Heart right ventricle (tissue), 16 donors: ENCODE data around the gene VPS54. TPM values are rescaled to one million over a fixed set of nuclear protein-coding genes. Genes with fewer than 3 reads are reported as not detected.

Experiments used
- ATAC-seq, 8 donors: fragments of 200-7000 bp; cut with Tn5 transposase; one replicate each; pipeline ENCODE4 v1.9.1; 2020; ENCODE audit warnings: mild to moderate bottlenecking in 8 of 8, moderate library complexity in 8 of 8, moderate number of reproducible peaks in 1 of 8
- DNase-seq, 2 donors: peaks; one replicate each; pipeline ENCODE4 v3.0.0-alpha.2; 2020
- H3K27ac ChIP-seq, 10 donors: fragments of 200-600 bp; sonication (generic) in 2 of 10; one replicate each; pipeline versions ENCODE4 v1.5.0 to v1.8.0; 2020 to 2022; ENCODE audit warnings: mild to moderate bottlenecking in 3 of 10
- H3K27me3 ChIP-seq, 7 donors: fragments of 200-600 bp; one replicate each; pipeline ENCODE4 v1.8.0; 2021 to 2022; ENCODE audit warnings: mild to moderate bottlenecking in 2 of 7
- H3K36me3 ChIP-seq, 9 donors: fragments of 200-600 bp; sonication (generic) in 1 of 9; one replicate each; pipeline versions ENCODE4 v1.5.0 to v1.8.0; 2020 to 2022; ENCODE audit warnings: mild to moderate bottlenecking in 2 of 9
- H3K4me1 ChIP-seq, 9 donors: fragments of 200-600 bp; sonication (generic) in 1 of 9; one replicate each; pipeline versions ENCODE4 v1.5.0 to v1.8.0; 2020 to 2022; ENCODE audit warnings: mild to moderate bottlenecking in 4 of 9
- H3K4me3 ChIP-seq, 10 donors: fragments of 200-600 bp; sonication (generic) in 2 of 10; one replicate each; pipeline versions ENCODE4 v1.5.0 to v1.8.0; 2020 to 2022; ENCODE audit warnings: mild to moderate bottlenecking in 7 of 10, moderate library complexity in 2 of 10
- H3K9me3 ChIP-seq, 11 donors: fragments of 200-600 bp in 10 of 11; sonication (generic) in 2 of 11; one replicate each; pipeline versions ENCODE4 v1.5.0 to v1.8.0; 2013 to 2022; ENCODE audit warnings: mild to moderate bottlenecking in 2 of 11, control low read depth in 1 of 11, moderate library complexity in 1 of 11
- WGBS, 2 donors: extraction: QIAGEN DNeasy Blood & Tissue Kit; methylation state at CpG; one replicate each; pipeline ENCODE4 v1.1.7; 2013; ENCODE audit warnings: inconsistent platforms in 1 of 2; 5-methylcytosine and 5-hydroxymethylcytosine counted together
- intact Hi-C, 10 donors: fragments of 100-400 bp; cut with DNase I; formaldehyde crosslinking; loops; one replicate each; pipeline versions ENCODE4 v1.11.1 to v1.14.2; 2022
- polyA plus RNA-seq, 2 donors: library from polyadenylated mRNA; stranded (reverse); fragments of 200-250 nt; gene quantifications; one replicate each; pipeline ENCODE4 v1.2.3, GENCODE V29; 2013
- total RNA-seq, 10 donors: library from RNA; stranded (reverse); fragmentation: NEBNext Ultra II Directional in 3 of 10; extraction: Animal tissue kit (Norgen Biotek cat#: 25700) in 3 of 10; gene quantifications; one replicate each; pipeline versions ENCODE4 v1.2.1 to v1.2.4, GENCODE V29; 2021 to 2023
- TF ChIP-seq, protein P1 (sequence below), 9 donors: fragments of 200-600 bp; sonication (generic) in 2 of 9; IDR thresholded peaks; one replicate each; pipeline versions ENCODE4 v1.5.0 to v1.8.0; 2021 to 2022; ENCODE audit warnings: antibody characterized with exemption in 9 of 9, mild to moderate bottlenecking in 5 of 9, moderate library complexity in 1 of 9
- donor health status: Arrhythmogenic right ventricular cardiomyopathy.
- donor health status: ischemic (EF 13 %, LVEDD 7.1; RV severe dilation, severe dysfunction).
- donor health status: healthy with polysubstance abuse.
- donor health status: DM: no; HTN: yes; CAD: no.
- donor health status: DM: no; HTN: no; CAD: no.
- donor health status: ischemic (EF 25% LVEDD 6.9; RV normal size, moderate dysfunction).
- donor health status: ischemic (EF 25% LVEDD 5.7; RV mildly dilated, moderate dysfunction).
- donor health status: healthy.
- donor health status: DM: yes; HTN: yes; CAD: no.
- donor health status: Ischemic cardiomyopathy.
- donor health status: ischemic (EF 35%, LVEDD 5.7; RV mildly dilated, moderate dysfunction).
- donor health status: nonischemic (EF 11% LVEDD 7.7; RV severe dilation, severe dysfunction).
- donor health status: DM: yes; HTN: yes; CAD: no.
- donor health status: PGD.
- donor health status: ischemic (EF 29% LVEDD 5.4; RV normal size, mild dysfunction).
- donor health status: nonischemic (EF 23%, LVEDD 6.1; RV moderate dilation, normal function).

VPS54 gene
- total and polyA plus RNA-seq, 12 donors, result 8.3 to 12.7 (median 10.5) TPM

GRCh38 chr2:63898839-63899238, 120.4 kb downstream of the VPS54 start:
- 90 to 98% methylated on average over 5 of the region's 5 CpGs for WGBS, 2 donors
- Histone ChIP-seq H3K27ac (no peak overlapping the region), H3K27me3 (no peaks in the 10 kb centered on the region), H3K4me3 (no peak overlapping the region), H3K36me3 (peaks cover 0 to 100% (median 33%) of the 10 kb centered on the region in 9 donors), H3K4me1 (peaks cover 0 to 13% (median 0%) of the 10 kb centered on the region in 9 donors), H3K9me3 (peaks cover 0 to 20% (median 7%) of the 10 kb centered on the region in 11 donors)
- ATAC-seq (no peak), DNase-seq (no peak)
- TF ChIP-seq, protein P1, sequence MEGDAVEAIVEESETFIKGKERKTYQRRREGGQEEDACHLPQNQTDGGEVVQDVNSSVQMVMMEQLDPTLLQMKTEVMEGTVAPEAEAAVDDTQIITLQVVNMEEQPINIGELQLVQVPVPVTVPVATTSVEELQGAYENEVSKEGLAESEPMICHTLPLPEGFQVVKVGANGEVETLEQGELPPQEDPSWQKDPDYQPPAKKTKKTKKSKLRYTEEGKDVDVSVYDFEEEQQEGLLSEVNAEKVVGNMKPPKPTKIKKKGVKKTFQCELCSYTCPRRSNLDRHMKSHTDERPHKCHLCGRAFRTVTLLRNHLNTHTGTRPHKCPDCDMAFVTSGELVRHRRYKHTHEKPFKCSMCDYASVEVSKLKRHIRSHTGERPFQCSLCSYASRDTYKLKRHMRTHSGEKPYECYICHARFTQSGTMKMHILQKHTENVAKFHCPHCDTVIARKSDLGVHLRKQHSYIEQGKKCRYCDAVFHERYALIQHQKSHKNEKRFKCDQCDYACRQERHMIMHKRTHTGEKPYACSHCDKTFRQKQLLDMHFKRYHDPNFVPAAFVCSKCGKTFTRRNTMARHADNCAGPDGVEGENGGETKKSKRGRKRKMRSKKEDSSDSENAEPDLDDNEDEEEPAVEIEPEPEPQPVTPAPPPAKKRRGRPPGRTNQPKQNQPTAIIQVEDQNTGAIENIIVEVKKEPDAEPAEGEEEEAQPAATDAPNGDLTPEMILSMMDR (IDR thresholded peaks at IDR 0.05), result no peak
- intact Hi-C loops, result no loop called here

DNA sequence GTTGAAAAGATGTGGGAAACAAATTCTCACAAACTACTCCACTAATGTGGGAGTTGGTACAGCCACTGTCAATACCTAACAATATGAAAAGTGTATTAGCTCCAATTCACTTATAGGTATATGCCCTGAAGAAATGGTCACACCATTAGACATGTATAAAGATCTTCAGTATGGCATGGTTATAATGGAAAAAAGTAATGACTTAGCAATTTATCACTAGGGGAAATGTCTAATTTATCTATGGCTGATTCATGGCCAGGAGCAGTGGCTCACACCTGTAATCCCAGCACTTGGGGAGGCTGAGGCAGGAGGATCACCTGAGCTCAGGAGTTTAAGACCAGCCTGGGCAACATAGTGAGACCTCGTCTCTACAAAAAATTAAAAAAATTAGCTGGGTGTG, 125.1 kb downstream of the VPS54 start:
- Histone ChIP-seq H3K4me3 (no peak overlapping the region), H3K27ac (no peak overlapping the region), H3K9me3 (no peaks in the 10 kb centered on the region), H3K27me3 (no peaks in the 10 kb centered on the region), H3K36me3 (peaks cover 0 to 100% (median 40%) of the 10 kb centered on the region in 9 donors), H3K4me1 (peaks cover 0 to 6% (median 0%) of the 10 kb centered on the region in 9 donors)
- ATAC-seq (peak in 1 of 8 donors; percentile 25), DNase-seq (no peak)
- WGBS, 2 donors, result 87 to 98% methylated on average over 1 of the region's 1 CpG
- intact Hi-C loops, result no loop called here
- TF ChIP-seq, protein P1 (IDR thresholded peaks at IDR 0.05), result no peak

GRCh38 chr2:63893163-63893562, 126.1 kb downstream of the VPS54 start:
- Histone ChIP-seq H3K36me3 (peaks cover 0 to 100% (median 31%) of the 10 kb centered on the region in 9 donors), H3K27me3 (no peaks in the 10 kb centered on the region), H3K4me3 (no peak overlapping the region), H3K27ac (no peak overlapping the region), H3K9me3 (no peaks in the 10 kb centered on the region), H3K4me1 (peaks cover 0 to 13% (median 0%) of the 10 kb centered on the region in 9 donors)
- ATAC-seq, result no peak
- intact Hi-C loops, result no loop called here
- 82 to 84% methylated on average over 2 of the region's 2 CpGs for WGBS, 2 donors
- no peak for DNase-seq
- TF ChIP-seq, protein P1 (IDR thresholded peaks at IDR 0.05), result no peak

DNA sequence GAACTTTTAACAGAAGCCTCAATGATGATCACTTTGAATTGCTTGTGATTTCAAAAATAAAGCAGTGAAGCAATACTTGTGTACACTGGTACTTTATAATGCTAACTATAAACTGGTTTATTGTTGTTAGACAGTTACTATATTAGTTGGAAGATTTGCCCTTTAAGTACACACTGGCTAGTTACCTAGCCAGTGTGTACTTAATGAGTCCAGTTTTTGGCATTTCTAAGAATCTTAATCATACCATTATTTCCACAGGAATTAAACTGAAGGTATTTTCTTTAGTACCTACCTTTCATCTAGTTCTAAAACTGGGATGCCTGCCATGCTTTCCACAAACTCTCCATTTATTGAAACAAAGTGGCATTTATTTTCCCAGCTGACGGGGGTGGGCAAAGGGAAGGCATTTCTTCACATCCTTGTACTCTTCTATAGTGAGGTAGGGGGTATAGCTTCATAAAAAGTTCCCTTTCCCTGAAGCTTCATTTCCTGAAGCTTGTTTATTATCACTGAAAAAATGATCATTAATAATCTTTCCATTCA, 127.7 kb downstream of the VPS54 start:
- TF ChIP-seq, protein P1 (IDR thresholded peaks at IDR 0.05), result no peak
- ATAC-seq, result no peak
- no peaks in the 10 kb centered on the region for H3K27me3 ChIP-seq
- no peaks in the 10 kb centered on the region for H3K9me3 ChIP-seq
- WGBS, 2 donors, result 92 to 93% methylated on average over 1 of the region's 1 CpG
- no peak overlapping the region for H3K27ac ChIP-seq
- intact Hi-C loops, result no loop called here
- peaks cover 0 to 23% (median 0%) of the 10 kb centered on the region in 9 donors for H3K4me1 ChIP-seq
- no peak for DNase-seq
- peaks cover 0 to 100% (median 31%) of the 10 kb centered on the region in 9 donors for H3K36me3 ChIP-seq
- H3K4me3 ChIP-seq, result no peak overlapping the region
